NOMO-1 treated with DMSO at 0.1 percent for 48 hours (cell line): Measurements from ENCODE around the gene KCNJ10.

Experiments
- DNase-seq: peaks from one replicate; lab custom pipeline; 2025; ENCODE audit not compliant: unreplicated experiment; lab: John Stamatoyannopoulos, UW

Gene KCNJ10

DNA sequence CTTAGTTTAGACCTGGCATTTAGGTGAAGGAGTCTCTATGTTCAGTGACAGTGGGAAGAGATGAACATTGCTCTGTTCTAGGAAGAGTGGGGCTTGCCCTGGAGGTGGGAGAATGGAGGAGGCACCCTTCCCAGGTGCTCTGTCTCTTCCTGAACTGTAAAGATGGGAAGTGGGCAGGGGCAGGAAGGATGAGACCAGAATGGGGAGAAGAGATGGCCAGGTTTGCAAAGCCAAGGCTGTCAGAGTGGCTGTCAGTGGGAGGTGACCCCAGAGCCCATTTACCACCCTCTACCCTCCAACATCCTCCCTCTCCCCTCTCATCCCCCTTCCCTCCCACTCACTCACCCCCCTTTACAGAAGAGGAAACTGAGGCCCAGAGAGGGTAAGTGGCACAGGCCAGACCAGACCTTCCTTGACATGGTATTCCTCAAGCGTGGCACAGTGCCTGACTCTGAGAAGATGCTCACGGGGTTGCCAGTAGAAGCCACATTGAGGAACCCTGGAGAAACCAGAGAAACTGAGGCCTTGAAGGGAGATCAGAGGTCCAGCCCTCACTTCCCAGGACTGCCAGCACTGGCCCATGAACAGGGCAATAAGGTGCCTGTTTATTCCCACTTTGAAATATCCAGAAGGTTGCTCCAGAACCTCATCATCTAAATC, 29.9 kb upstream of the KCNJ10 start:
- no peak for DNase-seq

DNA sequence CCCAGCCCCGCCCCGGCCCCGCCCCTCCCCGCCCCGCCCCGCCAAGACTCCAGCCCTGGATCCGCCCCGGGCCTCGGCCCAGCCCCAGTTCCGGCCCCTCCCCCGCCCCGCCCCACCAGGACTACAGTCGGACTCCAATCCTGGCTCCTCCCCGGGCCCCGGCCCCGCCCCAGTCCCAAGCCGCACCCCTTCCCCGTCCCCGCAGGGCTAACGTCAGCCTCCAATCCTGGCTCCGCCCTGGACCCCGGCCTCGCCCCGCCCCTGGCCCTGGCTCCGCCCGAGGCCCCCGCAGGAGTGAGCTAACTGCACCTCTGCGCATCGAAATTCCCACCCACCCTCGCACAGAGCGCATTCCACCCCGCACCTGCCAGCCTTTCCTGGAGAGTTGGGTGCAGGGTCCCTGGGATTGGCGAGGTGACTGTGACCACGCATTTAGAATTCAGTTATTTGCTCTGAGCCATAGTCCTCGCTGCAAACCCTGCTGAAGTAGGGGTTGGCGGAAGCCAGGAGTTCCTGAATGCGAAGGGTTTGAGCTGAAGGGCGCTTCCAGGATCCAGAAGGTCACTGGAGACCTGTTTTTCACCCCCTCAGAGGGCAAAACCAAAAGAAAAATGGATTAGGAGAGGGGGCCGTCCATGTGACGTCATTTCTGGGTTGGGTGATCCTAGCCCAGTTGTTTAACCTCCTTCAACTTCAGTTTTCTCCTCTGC, 29.0 kb upstream of the KCNJ10 start:
- DNase-seq, result peak; percentile 86

DNA sequence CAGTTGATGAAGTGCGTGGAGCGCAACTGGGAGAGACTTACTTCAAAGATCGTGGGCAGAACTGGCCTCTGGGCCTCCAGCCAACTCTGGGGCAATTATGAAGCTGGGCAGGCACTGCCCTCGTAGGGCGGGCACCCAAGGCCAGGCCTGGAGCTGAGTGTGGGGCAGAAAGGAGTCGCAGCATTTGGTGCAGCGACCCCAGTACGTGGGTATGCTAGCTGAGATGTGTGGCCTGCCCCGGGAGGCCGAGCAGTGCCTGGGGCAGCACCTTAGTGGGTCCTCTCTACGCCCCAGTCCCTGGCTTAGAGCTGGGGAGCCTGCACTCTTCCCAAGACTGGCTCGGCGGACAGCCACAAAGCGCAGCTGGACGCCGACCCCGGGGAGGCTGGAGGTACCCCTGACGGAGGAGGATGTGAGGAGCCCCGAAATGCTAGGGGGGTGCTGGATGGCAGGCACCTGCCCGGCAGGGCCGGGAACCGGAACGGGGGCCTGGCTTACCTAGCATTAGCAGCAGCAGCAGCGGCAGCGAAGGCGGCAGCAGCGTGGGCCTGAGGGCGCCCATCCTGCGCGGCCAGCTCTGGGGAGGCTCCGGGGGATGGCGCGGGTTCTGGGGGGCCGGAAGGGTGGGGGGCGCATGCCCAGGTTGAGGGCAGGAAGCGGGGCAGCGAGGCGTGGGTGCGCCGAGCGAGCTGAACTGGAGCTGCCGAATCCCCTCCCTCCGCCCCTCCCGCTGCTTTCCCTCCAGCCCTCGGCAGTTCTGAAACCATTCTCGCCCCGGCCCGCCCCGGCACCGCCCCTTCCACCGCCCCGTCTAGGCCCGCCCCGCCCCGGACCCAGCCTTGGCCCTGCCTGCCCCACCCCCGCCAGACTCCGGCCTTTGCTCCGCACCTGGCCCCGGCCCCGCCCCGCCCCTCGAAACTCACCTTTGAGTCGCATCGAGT, 28.2 kb upstream of the KCNJ10 start, which contains the start of gene IGSF8:
Gene IGSF8 (minus strand): TSS at position 709 of the 941 bp plus-strand sequence. CDS start 147 bp downstream, at position 562.
- peak; percentile 66 for DNase-seq

DNA sequence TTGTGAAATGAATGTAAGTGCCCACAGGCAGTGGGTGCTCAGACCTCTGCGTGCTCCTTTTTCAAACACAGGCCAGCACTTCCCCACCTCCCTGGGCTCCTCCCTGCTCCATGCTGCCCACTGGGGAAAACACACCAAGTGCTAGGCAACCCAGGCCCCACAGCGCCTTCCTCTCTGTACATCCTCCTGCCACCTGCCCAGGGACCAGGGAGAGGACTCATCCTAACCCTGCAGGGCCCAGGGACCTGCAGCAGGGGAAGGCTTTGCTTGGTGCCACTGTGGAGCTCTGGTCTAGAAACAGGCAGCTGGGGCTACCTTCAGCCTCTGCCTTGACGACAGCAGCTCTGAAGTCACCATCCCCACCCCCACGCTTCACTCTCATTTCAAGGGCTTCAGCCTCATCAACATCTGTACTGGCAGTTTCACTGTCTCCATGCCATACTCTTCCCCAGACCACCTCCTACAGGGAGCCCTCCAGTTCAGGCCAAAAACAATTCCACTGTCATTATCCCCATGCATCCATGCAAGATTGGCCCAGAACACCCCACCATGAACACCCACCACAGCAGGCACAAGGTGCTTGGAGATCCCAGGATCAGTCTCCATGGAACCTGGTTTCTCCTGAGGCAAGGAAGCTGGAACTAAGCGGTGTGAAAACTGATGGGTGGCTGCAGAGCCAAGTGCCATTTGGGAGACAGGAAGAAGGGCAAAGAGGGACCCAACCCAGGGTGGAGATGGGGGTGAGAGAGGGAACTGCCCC, 27.4 kb upstream of the KCNJ10 start:
- DNase-seq, result no peak

DNA sequence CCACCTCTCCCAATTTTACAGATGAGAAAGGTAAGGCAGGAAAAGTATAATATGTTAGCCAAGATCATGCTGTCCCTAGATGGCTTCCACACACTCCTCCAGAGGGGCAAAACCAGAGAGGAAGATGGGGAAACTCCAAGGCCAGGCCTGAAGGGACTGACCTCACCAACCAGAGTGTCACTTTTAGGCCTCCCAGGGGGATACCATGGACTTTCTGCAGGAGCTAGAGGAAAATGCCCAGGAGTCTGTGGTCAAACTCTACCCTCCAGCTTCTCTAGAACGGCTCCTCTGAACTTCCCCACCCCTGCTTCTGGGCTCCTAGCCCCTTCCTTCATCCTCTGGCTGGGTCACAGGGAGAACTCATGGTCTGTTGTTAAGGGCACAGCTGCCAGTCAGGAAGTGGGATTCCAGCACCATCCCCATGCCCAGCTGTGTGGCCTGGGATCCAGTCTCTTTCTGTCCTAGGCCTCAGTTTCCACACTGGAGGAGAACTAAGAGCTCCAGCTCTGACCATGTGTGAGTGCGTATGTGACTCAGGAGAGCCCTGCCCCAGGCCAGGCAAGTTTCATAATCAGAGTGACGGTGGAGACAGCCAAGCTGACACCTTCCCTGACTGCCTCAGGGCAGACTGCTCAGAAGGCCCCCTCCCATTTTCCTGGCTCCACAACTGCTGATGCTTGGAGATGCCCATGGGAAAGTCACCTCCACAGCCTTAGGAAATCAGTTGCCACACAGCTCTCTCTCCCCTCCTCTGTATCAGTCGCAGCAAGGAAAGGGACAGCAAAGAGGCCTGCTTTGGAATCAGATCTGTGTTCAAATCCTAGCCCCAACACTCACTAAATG, 26.5 kb upstream of the KCNJ10 start:
- no peak for DNase-seq

DNA sequence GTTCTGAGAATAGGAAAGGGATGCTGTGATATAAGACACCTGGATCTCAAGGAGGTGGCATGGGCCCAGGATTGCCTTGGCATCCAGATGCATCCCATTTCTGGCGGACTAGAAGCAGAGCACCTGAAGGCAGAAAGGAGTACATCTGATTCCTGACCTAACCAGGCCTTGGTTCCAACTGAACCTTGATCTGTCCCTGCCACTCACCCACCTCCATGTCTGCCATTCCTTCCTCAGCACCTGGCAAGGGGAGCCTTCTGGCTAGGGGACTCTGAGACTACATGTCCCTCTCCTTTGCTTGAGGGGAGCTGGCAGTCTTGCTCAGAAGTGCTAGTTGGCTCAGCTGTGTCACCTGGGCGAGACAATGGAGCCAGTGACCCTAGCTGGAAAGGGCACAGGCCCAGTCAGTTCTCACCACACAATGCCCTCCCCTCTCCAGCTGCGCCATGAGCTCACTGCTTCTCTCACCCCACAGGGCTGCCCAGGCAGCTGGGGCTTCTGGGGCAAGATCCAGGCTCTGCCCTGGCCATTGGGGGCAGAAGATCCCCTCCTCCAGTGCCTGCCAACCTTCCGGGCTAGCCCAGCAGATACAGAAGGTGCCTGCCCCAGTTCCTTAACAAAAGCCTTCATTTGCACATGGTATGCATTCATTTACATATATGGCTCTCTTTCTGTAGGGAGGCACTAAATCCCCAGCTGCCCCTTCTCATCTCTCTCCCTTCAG, 25.6 kb upstream of the KCNJ10 start:
- no peak for DNase-seq

DNA sequence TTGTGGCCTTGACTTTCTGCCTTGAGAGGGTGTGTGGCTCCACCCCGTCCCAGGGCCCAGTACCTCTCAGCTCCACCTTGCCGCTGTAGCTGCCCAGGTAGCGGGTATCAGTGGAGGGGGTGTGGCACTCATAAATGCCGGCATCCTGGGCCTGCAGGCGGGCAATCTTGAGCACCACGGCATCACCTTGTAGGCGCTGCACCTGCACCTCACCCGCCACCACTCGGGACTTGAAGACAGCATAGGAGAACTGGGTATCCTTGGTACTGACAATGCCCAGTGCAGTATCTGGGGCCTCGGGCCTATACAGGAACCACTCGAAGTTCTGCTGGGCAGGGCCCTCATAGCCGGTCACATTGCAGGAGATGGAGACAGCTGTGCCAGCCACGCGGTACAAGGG, 24.8 kb upstream of the KCNJ10 start:
- no peak for DNase-seq

DNA sequence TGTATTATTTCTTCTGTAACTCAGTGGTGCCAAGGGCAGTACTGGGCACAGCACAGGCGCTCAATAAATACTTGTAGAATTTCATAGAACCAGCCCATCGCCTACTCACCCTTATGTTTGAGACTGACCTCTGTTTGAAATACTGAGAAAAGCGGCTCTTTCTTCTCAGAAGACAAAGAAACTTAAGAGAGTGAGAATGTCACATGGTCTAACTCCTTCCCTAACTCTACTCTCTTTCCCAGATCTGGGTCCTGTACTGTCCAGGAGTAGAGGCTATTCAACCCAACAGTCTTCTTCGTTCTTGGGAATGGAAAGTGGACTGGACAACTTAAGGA, 24.3 kb upstream of the KCNJ10 start:
- DNase-seq, result no peak

DNA sequence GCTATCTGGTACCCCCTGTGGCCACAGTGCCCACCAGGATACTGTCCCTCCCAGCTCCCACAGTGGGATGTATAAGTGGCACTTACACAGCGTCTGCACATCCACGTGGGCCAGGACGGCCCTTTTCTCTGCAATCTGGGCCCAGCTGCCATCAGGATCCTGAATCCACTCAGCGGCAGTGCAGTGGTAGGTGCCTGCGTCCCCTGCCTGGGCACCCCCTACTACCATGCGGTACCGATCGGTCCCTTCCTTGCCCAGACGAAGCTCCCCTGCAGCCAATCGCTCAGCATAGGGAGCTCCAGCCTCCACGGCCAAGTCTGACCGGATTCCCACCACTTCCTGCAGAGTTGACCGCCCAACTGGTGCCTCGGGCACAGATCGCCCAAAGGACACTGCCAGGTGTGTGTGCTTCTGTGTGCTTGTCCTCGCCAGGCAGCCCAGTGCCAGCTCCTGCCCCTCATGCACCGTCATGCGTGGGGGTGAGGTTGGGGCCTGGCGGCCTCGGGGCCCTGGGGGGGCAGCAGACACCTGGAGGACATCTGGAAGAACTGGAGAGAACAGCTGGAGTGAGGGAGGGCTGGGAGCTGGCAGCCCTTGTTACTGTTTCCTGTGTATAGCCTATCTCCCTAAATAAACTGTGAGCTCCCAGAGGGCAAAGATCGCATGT, 23.8 kb upstream of the KCNJ10 start:
- no peak for DNase-seq

DNA sequence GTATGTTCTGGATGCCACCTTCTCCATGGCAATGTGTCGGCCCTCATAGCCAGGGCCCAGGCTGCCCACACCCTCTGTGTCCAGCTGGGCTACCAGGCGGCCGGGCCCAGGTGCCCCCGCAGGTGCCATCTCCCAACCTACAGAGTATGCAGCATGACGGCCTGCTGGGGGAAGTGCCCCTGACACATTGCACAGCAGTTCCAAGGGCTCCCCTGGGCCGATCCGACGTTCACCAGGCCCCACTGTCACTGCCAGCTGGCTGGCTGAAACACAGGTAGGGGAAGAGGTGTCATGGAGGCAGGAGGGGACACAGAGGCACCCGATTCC, 23.1 kb upstream of the KCNJ10 start:
- no peak for DNase-seq

DNA sequence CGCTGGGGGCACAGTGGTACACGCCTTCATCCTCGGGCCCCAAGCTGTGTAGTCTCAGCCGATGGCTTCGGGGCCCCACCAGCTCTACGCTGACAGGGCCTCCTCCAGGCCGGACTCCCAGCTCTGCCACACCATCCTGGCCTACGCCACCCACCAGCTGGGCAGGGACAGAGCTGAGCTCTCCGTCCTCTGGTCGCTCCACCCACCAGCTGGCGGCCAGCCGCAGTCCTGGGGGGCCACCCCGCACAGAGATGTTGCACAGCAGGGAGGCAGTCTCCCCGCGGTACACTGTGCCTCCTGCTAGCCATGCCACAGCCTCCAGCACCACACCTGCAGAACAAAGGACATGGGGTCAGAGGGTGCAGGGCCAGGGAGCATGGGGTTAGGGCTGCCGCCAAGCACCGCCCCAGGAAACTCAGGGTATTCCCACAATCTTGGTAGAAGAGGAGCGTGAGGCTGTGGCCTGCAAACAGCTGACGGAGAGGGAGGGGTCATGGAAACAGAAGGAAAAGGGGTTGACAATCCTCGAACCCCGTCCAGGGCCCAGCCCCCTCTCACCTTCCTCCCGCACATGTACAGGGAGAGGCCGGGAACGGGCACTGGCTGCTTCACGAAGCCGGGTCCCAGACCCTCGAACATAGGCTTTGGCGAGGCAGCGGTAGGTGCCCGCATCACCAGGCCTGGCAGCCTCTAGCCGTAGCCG, 22.6 kb upstream of the KCNJ10 start:
- no peak for DNase-seq

DNA sequence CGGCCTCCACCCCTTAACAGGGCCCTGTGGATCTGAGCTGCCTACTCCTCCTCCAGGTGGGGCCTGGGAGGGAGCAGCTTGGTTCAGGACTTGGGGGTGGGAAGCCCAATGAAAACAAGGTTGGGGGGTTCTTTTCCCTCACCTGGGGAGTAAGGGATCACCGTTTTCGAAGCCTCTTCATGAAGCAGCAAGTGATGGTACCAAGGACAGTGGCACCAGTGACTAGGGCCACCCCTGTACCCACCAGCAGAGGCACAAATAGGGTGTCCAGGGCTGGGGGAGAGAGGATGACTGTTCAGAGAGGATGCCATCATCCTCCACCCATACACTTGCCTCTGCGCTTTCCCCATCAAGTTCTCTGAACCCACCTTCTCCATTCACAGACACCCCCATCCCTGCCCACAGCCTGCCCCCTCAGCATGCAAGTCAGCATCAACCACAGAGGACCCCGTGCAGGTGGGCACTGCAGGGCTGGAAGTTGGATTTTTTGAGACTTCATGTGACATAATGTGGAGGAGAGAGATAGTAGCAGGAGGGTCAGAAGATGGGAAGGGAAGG, 21.8 kb upstream of the KCNJ10 start:
- DNase-seq, result no peak

DNA sequence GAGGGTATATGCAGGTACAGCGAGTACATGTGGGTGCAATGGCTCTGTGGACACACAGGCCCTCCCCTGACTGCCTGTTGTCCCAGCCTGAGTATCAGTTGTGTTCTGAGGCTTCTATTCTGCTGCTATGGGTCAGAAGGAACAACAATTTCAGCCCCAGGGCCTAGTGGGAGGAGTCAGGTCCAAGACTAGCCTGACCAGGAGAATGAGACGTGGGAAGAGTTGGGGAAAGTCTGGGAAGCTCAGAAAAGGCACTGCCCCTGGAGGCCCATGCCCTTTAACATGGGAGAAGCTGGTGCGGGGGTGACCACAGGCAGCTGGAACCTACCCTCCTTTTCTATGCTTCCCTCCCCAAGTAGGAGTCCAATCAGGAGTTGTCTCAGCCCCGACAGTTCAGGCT, 20.8 kb upstream of the KCNJ10 start:
- DNase-seq, result no peak

DNA sequence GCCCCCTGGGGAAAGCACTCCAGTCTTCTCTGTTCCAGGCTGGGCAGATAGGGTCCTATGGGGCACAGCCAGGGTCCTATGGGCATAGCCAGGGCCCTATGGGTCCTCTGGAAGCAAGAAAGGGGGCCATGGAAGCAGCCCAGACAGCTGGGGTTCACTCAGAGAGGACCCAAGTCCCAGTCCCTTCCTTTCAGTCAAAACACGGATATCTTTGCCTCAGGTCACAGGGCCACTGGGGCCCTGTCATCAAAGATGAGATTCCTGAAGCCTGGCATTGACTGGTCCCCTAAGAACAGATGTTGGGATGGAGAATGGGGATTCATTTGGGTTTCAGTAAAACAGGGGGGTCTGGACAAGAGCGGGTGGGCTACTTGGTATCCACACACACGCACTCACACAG, 19.9 kb upstream of the KCNJ10 start:
- DNase-seq, result no peak

DNA sequence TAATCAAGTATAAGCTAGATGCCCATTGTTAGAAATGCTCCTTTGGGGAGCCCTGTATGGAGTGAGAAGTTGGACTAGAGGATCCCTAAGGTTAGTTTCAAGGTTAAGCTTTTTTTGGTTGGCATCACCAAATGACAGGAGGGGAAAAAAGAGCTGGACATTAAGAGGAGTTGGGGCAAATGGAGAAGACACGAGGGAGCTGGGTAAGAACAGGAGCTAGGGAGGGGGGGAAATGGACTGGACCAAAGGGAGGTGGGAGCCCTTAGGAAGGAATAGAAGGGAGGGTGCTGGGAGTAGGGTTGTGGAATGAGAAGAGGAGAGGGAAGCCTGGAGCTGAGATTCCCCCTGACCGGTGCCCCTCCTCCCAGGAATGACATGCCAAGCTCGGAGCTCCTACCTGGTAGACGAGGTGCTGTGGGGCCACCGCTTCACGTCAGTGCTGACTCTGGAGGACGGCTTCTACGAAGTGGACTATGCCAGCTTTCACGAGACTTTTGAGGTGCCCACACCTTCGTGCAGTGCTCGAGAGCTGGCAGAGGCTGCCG, 17.2 kb upstream of the KCNJ10 start:
- no peak for DNase-seq

DNA sequence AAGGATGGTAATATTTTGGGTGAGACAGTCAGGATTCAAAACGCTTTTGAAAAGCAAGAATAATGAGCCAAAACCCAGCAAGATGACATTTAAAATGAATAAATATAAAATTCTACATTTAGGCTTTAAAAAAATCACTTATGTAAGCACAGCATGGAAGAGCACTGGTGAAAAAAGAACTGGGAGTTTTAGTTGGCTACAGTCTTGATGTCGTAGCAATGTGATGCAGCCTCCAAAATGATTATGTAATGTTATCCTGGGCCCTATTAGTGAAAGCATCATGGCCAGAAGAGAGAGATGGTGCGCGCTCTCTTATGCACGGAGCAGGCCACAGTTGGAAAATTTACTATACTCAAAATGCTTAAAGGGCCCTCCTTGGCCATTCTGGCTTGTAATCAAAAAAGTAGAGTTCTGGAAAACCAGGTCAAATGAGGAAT, 16.5 kb upstream of the KCNJ10 start:
- no peak for DNase-seq

DNA sequence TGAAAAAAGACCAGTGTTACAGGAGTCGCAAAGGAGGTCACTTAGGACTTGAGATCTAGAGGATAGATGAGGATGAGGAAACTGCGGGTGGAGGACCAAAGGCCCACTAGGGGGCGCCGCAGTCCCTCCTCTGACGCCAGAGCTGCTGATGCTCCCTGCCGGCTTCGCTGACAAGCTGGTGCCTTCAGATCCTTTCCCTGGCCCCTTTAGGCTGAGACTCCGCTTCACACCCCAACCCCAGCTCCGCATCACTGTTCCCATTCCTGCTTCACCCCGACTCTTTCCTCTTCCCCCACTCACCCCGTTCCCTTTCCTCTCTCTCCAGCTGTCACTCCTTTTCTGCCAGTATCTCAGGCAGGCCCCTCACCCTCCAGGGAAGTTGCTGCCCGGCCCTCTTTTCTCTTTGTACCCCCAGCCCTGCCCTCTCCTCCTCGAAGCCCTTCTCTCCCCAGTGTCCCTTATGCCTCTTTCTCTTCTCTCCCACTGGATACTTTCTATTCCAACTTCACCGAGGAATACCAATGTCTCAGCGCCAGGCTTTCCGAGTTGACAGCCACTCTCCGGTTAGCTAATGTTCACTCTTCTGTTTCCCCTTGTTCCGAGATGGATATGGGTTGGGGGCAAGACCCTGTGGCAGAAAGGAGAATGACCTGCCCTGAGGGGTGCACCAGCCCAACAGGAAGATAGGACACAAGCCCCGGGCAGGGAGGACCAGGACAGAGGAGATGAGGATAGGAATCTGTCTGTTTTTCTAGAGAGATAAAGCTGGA, 15.9 kb upstream of the KCNJ10 start:
- DNase-seq, result peak; percentile 64
